Endothelial cell of umbilical vein (primary cell): ENCODE results near the gene TNPO1. TPM values are rescaled to one million over a fixed set of nuclear protein-coding genes. Genes with fewer than 3 reads are reported as not detected.
A peak's percentile ranks its signal among the peaks of the same experiment; 100 is the strongest.

ENCODE experiments used
- BruUV-seq: library from RNA; stranded (reverse); fragments of 400-500 nt; replicated peaks from 2 replicates; lab custom pipeline; 2021; lab: Mats Ljungman, UMichigan
- CTCF ChIA-PET: fragments of 300-600, 350-600 bp; sonication (Branson Sonifier 250); formaldehyde crosslinking; loops from one replicate; lab custom pipeline; 2021; ENCODE audit warnings: antibody characterized with exemption, inconsistent platforms; lab: Charles Lee
- POLR2A ChIA-PET: fragments of 300-600, 350-600 bp; sonication (Branson Sonifier 250); formaldehyde crosslinking; loops from one replicate; lab custom pipeline; 2021; ENCODE audit warnings: antibody characterized with exemption, inconsistent platforms; lab: Charles Lee
- DNase-seq: peaks from one replicate; pipeline ENCODE4 v3.0.0-alpha.2; 2011; ENCODE audit warnings: low read depth, low spot score
- FAIRE-seq: peaks from 2 replicates; lab custom pipeline; 2011; peaks lifted over from hg19 to GRCh38; lab: Jason Lieb, UNC
- H2AFZ ChIP-seq: 2 replicates; pipeline ENCODE4 v1.6.0; 2012; ENCODE audit warnings: low read depth, low read length, control low read depth, inconsistent platforms
- H3K27ac ChIP-seq: 2 replicates; pipeline ENCODE4 v1.5.1; 2011; ENCODE audit warnings: low read depth, mild to moderate bottlenecking, control low read depth, low read length, moderate library complexity; ENCODE audit not compliant: insufficient read depth
- H3K27me3 ChIP-seq, 2 experiments: 2 replicates each; pipeline versions ENCODE4 v1.6.0 to v1.6.1; 2011; ENCODE audit warnings: low read length in 2 of 2, mixed read lengths in 1 of 2; ENCODE audit not compliant: control insufficient read depth in 2 of 2, insufficient read depth in 2 of 2
- H3K36me3 ChIP-seq, 2 experiments: 2 replicates in 1 of 2; 3 replicates in 1 of 2; pipeline ENCODE4 v1.5.1; 2011; ENCODE audit warnings: low read length in 2 of 2, mild to moderate bottlenecking in 1 of 2, moderate library complexity in 1 of 2; ENCODE audit not compliant: control insufficient read depth in 2 of 2, insufficient read depth in 2 of 2; ENCODE audit errors: extremely low read depth in 1 of 2
- H3K4me1 ChIP-seq: 3 replicates; pipeline ENCODE4 v1.5.1; 2011; ENCODE audit warnings: mild to moderate bottlenecking, low read length; ENCODE audit not compliant: control insufficient read depth, insufficient read depth; ENCODE audit errors: extremely low read depth
- H3K4me2 ChIP-seq: 2 replicates; pipeline ENCODE4 v1.6.1; 2011; ENCODE audit warnings: low read length, control low read depth, mixed read lengths; ENCODE audit not compliant: insufficient read depth
- H3K4me3 ChIP-seq, 3 experiments: fragments of 200-600 bp in 1 of 3; sonication (generic), shearing (Covaris generic) in 1 of 3; replicated peaks in 1 of 3; 2 replicates each; pipeline ENCODE4 v1.5.1; 2011 to 2016; ENCODE audit warnings: control low read depth in 3 of 3, low read length in 3 of 3, mild to moderate bottlenecking in 2 of 3, inconsistent platforms in 1 of 3, low read depth in 1 of 3, moderate library complexity in 1 of 3; ENCODE audit not compliant: insufficient read depth in 1 of 3
- H3K79me2 ChIP-seq: 2 replicates; pipeline ENCODE4 v1.6.0; 2012; ENCODE audit warnings: low read length, inconsistent platforms; ENCODE audit not compliant: control insufficient read depth, insufficient read depth
- H3K9ac ChIP-seq: replicated peaks from 2 replicates; pipeline ENCODE3; 2011; ENCODE audit warnings: low read length, control low read depth; ENCODE audit not compliant: insufficient read depth; ENCODE audit errors: extremely low read depth
- H3K9me1 ChIP-seq: replicated peaks from 3 replicates; pipeline ENCODE4 v1.6.0; 2011; ENCODE audit warnings: mild to moderate bottlenecking, low read length; ENCODE audit not compliant: control insufficient read depth, insufficient read depth; ENCODE audit errors: extremely low read depth
- H3K9me3 ChIP-seq: replicated peaks from 2 replicates; pipeline ENCODE4 v1.5.1; 2012; ENCODE audit warnings: low read length, inconsistent platforms; ENCODE audit not compliant: control insufficient read depth, insufficient read depth
- H4K20me1 ChIP-seq: replicated peaks from 2 replicates; pipeline ENCODE3; 2011; ENCODE audit warnings: mild to moderate bottlenecking, low read length; ENCODE audit not compliant: control insufficient read depth, insufficient read depth; ENCODE audit errors: extremely low read depth
- EZH2 ChIP-seq: IDR thresholded peaks from 2 replicates; pipeline ENCODE4 v1.6.1; 2012; ENCODE audit warnings: borderline replicate concordance, low read depth, mild to moderate bottlenecking, moderate library complexity, low read length, inconsistent platforms; ENCODE audit not compliant: severe bottlenecking
- FOS ChIP-seq: IDR thresholded peaks from 2 replicates; pipeline ENCODE4 v1.6.1; 2011; ENCODE audit warnings: mild to moderate bottlenecking, low read length, moderate library complexity, borderline replicate concordance; ENCODE audit not compliant: insufficient read depth
- GATA2 ChIP-seq: IDR thresholded peaks from 2 replicates; pipeline ENCODE4 v1.7.0; 2011; ENCODE audit warnings: low read depth, mild to moderate bottlenecking, moderate library complexity, mixed read lengths, low read length; ENCODE audit not compliant: insufficient read length, insufficient read depth
- JUN ChIP-seq: IDR thresholded peaks from 2 replicates; pipeline ENCODE4 v1.6.1; 2011; ENCODE audit warnings: borderline replicate concordance, low read depth; ENCODE audit not compliant: insufficient read length, insufficient read depth
- POLR2AphosphoS5 ChIP-seq: IDR thresholded peaks from 2 replicates; pipeline ENCODE4 v1.6.1; 2012; ENCODE audit warnings: low read depth, mild to moderate bottlenecking, control low read depth, low read length, moderate library complexity; ENCODE audit not compliant: insufficient read depth
- dilution Hi-C: fragments of 300-500 bp; cut with MboI; formaldehyde crosslinking; loops from one replicate; pipeline ENCODE4 v1.15.0; 2019; ENCODE audit warnings: low sequenced_read_pairs; ENCODE audit not compliant: extremely low pct_ligation_motif_present
- intact Hi-C: fragments of 100-400 bp; cut with micrococcal nuclease; formaldehyde crosslinking; loops from one replicate; pipeline ENCODE4 v1.10.0; 2022
- polyA plus RNA-seq, 4 experiments: library from polyadenylated mRNA; depleted of rRNA in 3 of 4; stranded (reverse) in 3 of 4; unstranded in 1 of 4; fragments of >200 nt; gene quantifications; 2 replicates each; pipeline versions ENCODE4 v1.2.1 to v1.2.3, GENCODE V29; 2011 to 2012; ENCODE audit warnings: missing spikeins in 1 of 4
- total RNA-seq: library from RNA; stranded (reverse); gene quantifications from 2 replicates; pipeline ENCODE4 v1.2.3, GENCODE V29; 2021
- TF ChIP-seq, protein P1 (sequence below), 2 donors: IDR thresholded peaks; 1 replicate in 1 of 2; 2 replicates in 1 of 2; pipeline ENCODE4 v1.5.1; 2011; ENCODE audit warnings: low read length in 2 of 2, mild to moderate bottlenecking in 2 of 2, moderate library complexity in 2 of 2, control low read depth in 1 of 2, inconsistent platforms in 1 of 2, low read depth in 1 of 2; ENCODE audit not compliant: insufficient read depth in 1 of 2; ENCODE audit errors: extremely low read depth in 1 of 2
- TF ChIP-seq, protein P2 (sequence below): IDR thresholded peaks from 2 replicates; pipeline ENCODE4 v1.6.1; 2011; ENCODE audit not compliant: insufficient read depth, insufficient read length

Gene TNPO1
- total and polyA plus RNA-seq, 2 donors (not counting 3 experiments of a cell fraction or from before 2014, with no cell fraction given): 65.6 to 298 TPM

DNA sequence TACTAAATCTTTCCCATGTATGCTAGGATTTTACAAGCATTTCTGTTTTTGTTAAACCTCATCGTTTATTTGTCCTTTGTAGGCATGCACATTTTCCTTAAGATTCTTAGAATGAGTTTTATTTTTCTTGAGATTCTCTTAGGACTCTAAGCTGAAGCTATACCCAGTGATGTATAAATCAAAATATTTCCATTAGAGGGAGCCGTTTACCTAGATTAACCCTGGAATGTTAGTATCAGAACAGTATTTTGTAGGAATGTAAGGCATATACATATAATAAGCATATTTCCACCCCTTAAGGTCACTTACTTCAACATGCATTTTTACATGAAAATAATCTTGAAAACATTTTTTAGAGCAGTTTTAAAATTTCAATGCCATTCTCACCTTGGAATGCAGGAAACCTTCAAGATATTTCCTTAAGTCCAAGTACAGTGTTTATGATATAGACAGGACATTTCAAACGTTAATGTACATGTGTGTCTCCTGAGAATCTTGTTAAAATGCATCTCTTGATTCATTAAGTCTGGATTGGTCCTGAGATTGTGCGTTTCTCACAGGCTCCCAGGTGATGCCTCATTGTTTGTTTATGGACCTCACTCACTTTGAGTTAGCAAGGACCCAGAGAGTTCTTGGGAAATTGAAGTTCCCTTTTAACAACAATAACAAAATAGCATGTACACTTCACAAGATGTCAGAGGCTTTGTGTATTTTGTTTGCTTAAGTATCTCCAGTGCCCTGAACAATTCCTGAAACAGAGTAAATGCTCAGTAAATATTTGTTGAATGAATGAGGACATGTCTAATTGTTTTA lies 104.4 kb downstream of the TNPO1 start:
- no peak overlapping the region for H3K4me3 ChIP-seq
- CTCF ChIA-PET: interaction anchor here (1.0 to 2.6 kb wide), 7 partner anchors 31 to 298 kb away, joined by 3 to 11 read pairs (median 5); partner anchors contain the start of gene FCHO2
- no peak overlapping the region for H3K9ac ChIP-seq
- DNase-seq (peak; percentile 62), FAIRE-seq (peak; percentile 33)
- intact Hi-C loops (loop anchor here (2.0 to 10.0 kb wide), 3 partner anchors 34 to 254 kb away; partner anchors contain the start of gene TMEM174), dilution Hi-C loops (no loop called here)
- no TSS peak for BruUV-seq
- H3K27me3 ChIP-seq: no peaks in the 10 kb centered on the region
- no peak overlapping the region for H3K4me2 ChIP-seq
- no peak overlapping the region for H2AFZ ChIP-seq
- H3K27ac ChIP-seq: no peak overlapping the region
- H3K9me3 ChIP-seq: no peaks in the 10 kb centered on the region
- no peaks in the 10 kb centered on the region for H3K9me1 ChIP-seq
- no peaks in the 10 kb centered on the region for H3K79me2 ChIP-seq
- peaks cover 3% of the 10 kb centered on the region for H4K20me1 ChIP-seq
- no peaks in the 10 kb centered on the region for H3K36me3 ChIP-seq
- TF ChIP-seq, protein P1, sequence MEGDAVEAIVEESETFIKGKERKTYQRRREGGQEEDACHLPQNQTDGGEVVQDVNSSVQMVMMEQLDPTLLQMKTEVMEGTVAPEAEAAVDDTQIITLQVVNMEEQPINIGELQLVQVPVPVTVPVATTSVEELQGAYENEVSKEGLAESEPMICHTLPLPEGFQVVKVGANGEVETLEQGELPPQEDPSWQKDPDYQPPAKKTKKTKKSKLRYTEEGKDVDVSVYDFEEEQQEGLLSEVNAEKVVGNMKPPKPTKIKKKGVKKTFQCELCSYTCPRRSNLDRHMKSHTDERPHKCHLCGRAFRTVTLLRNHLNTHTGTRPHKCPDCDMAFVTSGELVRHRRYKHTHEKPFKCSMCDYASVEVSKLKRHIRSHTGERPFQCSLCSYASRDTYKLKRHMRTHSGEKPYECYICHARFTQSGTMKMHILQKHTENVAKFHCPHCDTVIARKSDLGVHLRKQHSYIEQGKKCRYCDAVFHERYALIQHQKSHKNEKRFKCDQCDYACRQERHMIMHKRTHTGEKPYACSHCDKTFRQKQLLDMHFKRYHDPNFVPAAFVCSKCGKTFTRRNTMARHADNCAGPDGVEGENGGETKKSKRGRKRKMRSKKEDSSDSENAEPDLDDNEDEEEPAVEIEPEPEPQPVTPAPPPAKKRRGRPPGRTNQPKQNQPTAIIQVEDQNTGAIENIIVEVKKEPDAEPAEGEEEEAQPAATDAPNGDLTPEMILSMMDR (IDR thresholded peaks at IDR 0.05; ENCODE audit: extremely low read depth in 1 of 2, insufficient read depth in 1 of 2, low read depth in 1 of 2, low read length in 2 of 2): peak in 1 of 2 donors; percentile 5
- no peak for TF ChIP-seq FOS
- POLR2A ChIA-PET: no interaction called here
- no peaks in the 10 kb centered on the region for H3K4me1 ChIP-seq

DNA sequence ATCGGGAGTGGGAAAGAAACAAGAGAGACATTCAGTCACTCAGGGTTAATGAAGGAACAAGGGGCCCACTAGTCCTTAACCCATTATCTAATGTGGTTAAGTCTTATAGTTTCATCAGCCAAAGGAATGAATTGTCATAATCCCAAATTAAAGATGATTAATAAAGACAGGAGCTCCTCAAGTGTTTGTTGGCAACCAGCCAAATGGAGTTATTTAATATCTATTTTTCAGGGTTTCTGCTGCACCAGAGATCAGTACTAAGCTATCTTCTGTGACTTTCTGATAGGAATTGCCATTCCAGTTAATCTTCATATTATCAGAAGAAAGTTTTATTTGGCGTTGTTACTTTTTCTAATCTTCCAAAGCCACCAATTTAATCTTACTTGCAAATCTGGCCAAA lies 105.4 kb downstream of the TNPO1 start:
- ChIA-PET CTCF (interaction anchor here (2.6 kb wide), 1 partner anchor 34 kb away, joined by 11 read pairs; the partner anchor contains the start of gene FCHO2), POLR2A (no interaction called here)
- H3K4me1 ChIP-seq: no peaks in the 10 kb centered on the region
- H3K36me3 ChIP-seq: no peaks in the 10 kb centered on the region
- H3K27ac ChIP-seq: no peak overlapping the region
- H3K79me2 ChIP-seq: no peaks in the 10 kb centered on the region
- DNase-seq (no peak), FAIRE-seq (no peak)
- H3K9me1 ChIP-seq: no peaks in the 10 kb centered on the region
- TF ChIP-seq JUN (no peak), FOS (no peak), GATA2 (no peak), POLR2AphosphoS5 (no peak), EZH2 (no peak)
- TF ChIP-seq, protein P2, sequence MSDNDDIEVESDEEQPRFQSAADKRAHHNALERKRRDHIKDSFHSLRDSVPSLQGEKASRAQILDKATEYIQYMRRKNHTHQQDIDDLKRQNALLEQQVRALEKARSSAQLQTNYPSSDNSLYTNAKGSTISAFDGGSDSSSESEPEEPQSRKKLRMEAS: no peak
- TF ChIP-seq, protein P1 (IDR thresholded peaks at IDR 0.05; ENCODE audit: extremely low read depth in 1 of 2, insufficient read depth in 1 of 2, low read depth in 1 of 2, low read length in 2 of 2): no peak
- no peak overlapping the region for H3K4me3 ChIP-seq
- no peaks in the 10 kb centered on the region for H3K9me3 ChIP-seq
- dilution Hi-C loops: no loop called here
- H4K20me1 ChIP-seq: peaks cover 3% of the 10 kb centered on the region
- no peak overlapping the region for H3K4me2 ChIP-seq
- H3K27me3 ChIP-seq: no peaks in the 10 kb centered on the region
- no peak overlapping the region for H3K9ac ChIP-seq
- intact Hi-C loops: loop anchor here (2.0 to 10.0 kb wide), 3 partner anchors 33 to 253 kb away; partner anchors contain the start of gene TMEM174
- no peak overlapping the region for H2AFZ ChIP-seq
- no TSS peak for BruUV-seq
